NT2/D1 (cell line): ENCODE data around the gene CCDC88C.

Source experiments
- YY1 ChIP-seq: IDR thresholded peaks from 2 replicates; pipeline ENCODE4 v1.6.1; 2011; ENCODE audit not compliant: insufficient read length, insufficient read depth
- ZNF274 ChIP-seq: IDR thresholded peaks from 2 replicates; pipeline ENCODE4 v1.6.1; 2011; ENCODE audit warnings: mild to moderate bottlenecking, low read depth, low read length

GRCh38 chr14:91342206-91342760 lies 75.3 kb downstream of the CCDC88C start:
- TF ChIP-seq ZNF274: no peak
- TF ChIP-seq YY1: no peak
